HCT116 (cell line): ENCODE results near the gene RIMBP2.

Experiments
- CTCF ChIP-seq, 3 experiments: fragments of 200-600 bp in 1 of 3; sonication (generic) in 1 of 3; IDR thresholded peaks in 2 of 3; conservative IDR thresholded peaks in 1 of 3; 2 replicates each; pipeline ENCODE4 v1.5.1; 2012 to 2017; ENCODE audit warnings: low read depth in 2 of 3, low read length in 2 of 3, antibody characterized with exemption in 1 of 3, borderline replicate concordance in 1 of 3, control low read depth in 1 of 3, mild to moderate bottlenecking in 1 of 3, mixed read lengths in 1 of 3, mixed run types in 1 of 3, moderate library complexity in 1 of 3; ENCODE audit not compliant: insufficient read depth in 1 of 3
- EZH2phosphoT487 ChIP-seq: fragments of 200-600 bp; IDR thresholded peaks from 2 replicates; pipeline ENCODE4 v1.6.1; 2018; ENCODE audit warnings: antibody characterized with exemption, borderline replicate concordance
- REST ChIP-seq: IDR thresholded peaks from 2 replicates; pipeline ENCODE4 v1.6.1; 2012; ENCODE audit warnings: low read depth
- SIN3A ChIP-seq: IDR thresholded peaks from 2 replicates; pipeline ENCODE4 v1.6.1; 2012; ENCODE audit warnings: low read depth

GRCh38 chr12:130683811-130684210 is 32.3 kb downstream of the RIMBP2 start:
- TF ChIP-seq SIN3A (no peak), EZH2phosphoT487 (no peak), REST (no peak), CTCF (IDR thresholded peaks at IDR 0.05 in 2 of 3, conservative IDR thresholded peaks at IDR 0.05 in 1 of 3; ENCODE audit: borderline replicate concordance in 1 of 3, insufficient read depth in 1 of 3, low read depth in 2 of 3, low read length in 2 of 3) (no peak)
